H1 (cell line): Measurements from ENCODE around the gene DNAJB6.

Experiments
- CBX5 ChIP-seq: fragments of 300-800, 300-1000 bp; sonication (generic); IDR thresholded peaks from 2 replicates; pipeline ENCODE4 v1.7.1; 2016; ENCODE audit warnings: antibody characterized with exemption, low read length, low read depth
- CTCF ChIP-seq, 3 experiments: IDR thresholded peaks; 1 replicate in 2 of 3; 2 replicates in 1 of 3; pipeline versions ENCODE4 v1.5.1 to v1.6.1; 2011; ENCODE audit warnings: low read length in 3 of 3, mild to moderate bottlenecking in 3 of 3, inconsistent platforms in 2 of 3, low read depth in 1 of 3, moderate library complexity in 1 of 3; ENCODE audit not compliant: insufficient read depth in 1 of 3; ENCODE audit errors: control extremely low read depth in 1 of 3
- EGR1 ChIP-seq: IDR thresholded peaks from 2 replicates; pipeline ENCODE4 v1.6.1; 2011; ENCODE audit warnings: low read depth, low read length, borderline replicate concordance
- EP300 ChIP-seq, 2 experiments: IDR thresholded peaks; 1 replicate in 1 of 2; 2 replicates in 1 of 2; pipeline ENCODE4 v1.6.1; 2011 to 2012; ENCODE audit warnings: low read depth in 2 of 2, low read length in 2 of 2, mild to moderate bottlenecking in 2 of 2, borderline replicate concordance in 1 of 2, inconsistent platforms in 1 of 2, moderate library complexity in 1 of 2
- EZH2 ChIP-seq: fragments of 200-600 bp; sonication (generic); IDR thresholded peaks from 2 replicates; pipeline ENCODE4 v1.7.1; 2012; ENCODE audit warnings: low read depth, mild to moderate bottlenecking, moderate library complexity, low read length, inconsistent platforms; ENCODE audit not compliant: severe bottlenecking
- POLR2A ChIP-seq, 2 experiments: IDR thresholded peaks; 1 replicate in 1 of 2; 2 replicates in 1 of 2; pipeline ENCODE4 v1.6.1; 2011; ENCODE audit warnings: low read depth in 2 of 2, low read length in 2 of 2, mild to moderate bottlenecking in 2 of 2; ENCODE audit errors: control extremely low read depth in 1 of 2
- RAD21 ChIP-seq, 2 experiments: IDR thresholded peaks in 1 of 2; conservative IDR thresholded peaks in 1 of 2; 2 replicates each; pipeline ENCODE4 v1.6.1; 2011; ENCODE audit warnings: low read depth in 2 of 2, low read length in 2 of 2, improper control_type of control experiment in 1 of 2, inconsistent platforms in 1 of 2, mild to moderate bottlenecking in 1 of 2, moderate library complexity in 1 of 2
- RFX5 ChIP-seq: IDR thresholded peaks from 2 replicates; pipeline ENCODE4 v1.6.1; 2011; ENCODE audit warnings: low read depth, low read length, improper control_type of control experiment, borderline replicate concordance
- SIX5 ChIP-seq: IDR thresholded peaks from 2 replicates; pipeline ENCODE4 v1.6.1; 2011; ENCODE audit warnings: mild to moderate bottlenecking, low read depth, low read length
- SUZ12 ChIP-seq: fragments of 200-600 bp; sonication (generic); IDR thresholded peaks from 2 replicates; pipeline ENCODE4 v1.6.1; 2012; ENCODE audit warnings: mild to moderate bottlenecking, inconsistent platforms, low read length, moderate library complexity, mixed read lengths
- TF ChIP-seq, protein P1 (sequence below): IDR thresholded peaks from 2 replicates; pipeline ENCODE4 v1.6.1; 2011; ENCODE audit warnings: low read length, improper control_type of control experiment
- TF ChIP-seq, protein P2 (sequence below): IDR thresholded peaks from 2 replicates; pipeline ENCODE4 v1.6.1; 2012; ENCODE audit warnings: inconsistent platforms

DNA sequence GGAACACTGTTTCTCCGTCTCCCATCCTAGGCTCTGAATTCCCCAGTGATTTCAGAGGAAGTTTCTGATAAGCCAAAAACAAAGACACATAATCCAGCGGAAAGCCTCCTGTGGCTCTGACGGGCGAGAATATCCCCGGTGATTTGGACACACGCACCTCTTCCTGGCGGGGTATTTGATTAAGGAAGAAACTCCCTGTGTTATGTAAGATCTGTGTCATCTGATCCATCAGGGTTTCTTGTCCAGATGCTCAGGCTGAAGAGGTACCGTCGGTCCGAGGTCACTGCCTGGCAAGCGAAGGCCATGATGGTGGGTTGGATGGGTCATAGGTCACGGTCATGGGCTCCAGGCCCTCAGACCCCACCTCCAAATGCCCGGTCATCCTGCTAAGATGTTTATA is 39.6 kb upstream of the DNAJB6 start:
- TF ChIP-seq RFX5: no peak
- TF ChIP-seq, protein P1, sequence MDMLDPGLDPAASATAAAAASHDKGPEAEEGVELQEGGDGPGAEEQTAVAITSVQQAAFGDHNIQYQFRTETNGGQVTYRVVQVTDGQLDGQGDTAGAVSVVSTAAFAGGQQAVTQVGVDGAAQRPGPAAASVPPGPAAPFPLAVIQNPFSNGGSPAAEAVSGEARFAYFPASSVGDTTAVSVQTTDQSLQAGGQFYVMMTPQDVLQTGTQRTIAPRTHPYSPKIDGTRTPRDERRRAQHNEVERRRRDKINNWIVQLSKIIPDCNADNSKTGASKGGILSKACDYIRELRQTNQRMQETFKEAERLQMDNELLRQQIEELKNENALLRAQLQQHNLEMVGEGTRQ: no peak
- TF ChIP-seq EGR1: no peak
- no peak for TF ChIP-seq EZH2
- no peak for TF ChIP-seq CTCF (IDR thresholded peaks at IDR 0.05; ENCODE audit: control extremely low read depth in 1 of 3, insufficient read depth in 1 of 3, low read depth in 1 of 3, low read length in 3 of 3)
- TF ChIP-seq SUZ12: no peak
- no peak for TF ChIP-seq POLR2A (IDR thresholded peaks at IDR 0.05; ENCODE audit: control extremely low read depth in 1 of 2, low read depth in 2 of 2, low read length in 2 of 2)
- no peak for TF ChIP-seq RAD21 (IDR thresholded peaks at IDR 0.05 in 1 of 2, conservative IDR thresholded peaks at IDR 0.05 in 1 of 2; ENCODE audit: low read depth in 2 of 2, low read length in 2 of 2)
- TF ChIP-seq, protein P2, sequence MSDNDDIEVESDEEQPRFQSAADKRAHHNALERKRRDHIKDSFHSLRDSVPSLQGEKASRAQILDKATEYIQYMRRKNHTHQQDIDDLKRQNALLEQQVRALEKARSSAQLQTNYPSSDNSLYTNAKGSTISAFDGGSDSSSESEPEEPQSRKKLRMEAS: no peak
- TF ChIP-seq EP300 (IDR thresholded peaks at IDR 0.05; ENCODE audit: borderline replicate concordance in 1 of 2, low read depth in 2 of 2, low read length in 2 of 2): no peak
- no peak for TF ChIP-seq SIX5
- TF ChIP-seq CBX5: no peak
